Measurements from ENCODE around the gene C10orf71. TPM values are rescaled to one million over a fixed set of nuclear protein-coding genes. Genes with fewer than 3 reads are reported as not detected.

The C10orf71 gene
- total RNA-seq, 1 experiment from 2014 or later, result not detected

DNA sequence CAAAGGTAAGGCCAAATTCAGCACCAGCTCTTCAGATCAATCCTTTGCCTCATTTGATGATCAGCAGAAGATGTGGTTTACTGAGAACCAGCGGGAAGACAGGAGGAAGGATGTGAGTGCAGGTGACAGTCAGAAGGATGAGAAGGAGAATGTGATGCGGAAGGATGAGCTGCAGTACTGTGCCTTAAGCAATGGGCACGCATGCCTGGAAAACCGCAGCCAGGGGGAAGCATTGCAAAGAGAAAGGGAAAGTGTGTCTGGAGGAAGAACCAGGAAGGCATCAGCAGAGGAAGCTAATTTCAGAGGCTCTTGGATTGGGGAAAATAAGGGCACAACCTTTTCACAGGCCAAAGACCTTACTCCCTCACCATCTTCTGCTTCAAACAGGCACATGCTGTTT lies 25.7 kb downstream of the C10orf71 start:
- in situ Hi-C loops (cut with HindIII; ENCODE audit: low pct_unique_long_range_greater_than_20kb, low sequenced_read_pairs), result no loop called here
- DNase-seq (ENCODE audit: low read depth, low spot score), result peak; percentile 1

DNA sequence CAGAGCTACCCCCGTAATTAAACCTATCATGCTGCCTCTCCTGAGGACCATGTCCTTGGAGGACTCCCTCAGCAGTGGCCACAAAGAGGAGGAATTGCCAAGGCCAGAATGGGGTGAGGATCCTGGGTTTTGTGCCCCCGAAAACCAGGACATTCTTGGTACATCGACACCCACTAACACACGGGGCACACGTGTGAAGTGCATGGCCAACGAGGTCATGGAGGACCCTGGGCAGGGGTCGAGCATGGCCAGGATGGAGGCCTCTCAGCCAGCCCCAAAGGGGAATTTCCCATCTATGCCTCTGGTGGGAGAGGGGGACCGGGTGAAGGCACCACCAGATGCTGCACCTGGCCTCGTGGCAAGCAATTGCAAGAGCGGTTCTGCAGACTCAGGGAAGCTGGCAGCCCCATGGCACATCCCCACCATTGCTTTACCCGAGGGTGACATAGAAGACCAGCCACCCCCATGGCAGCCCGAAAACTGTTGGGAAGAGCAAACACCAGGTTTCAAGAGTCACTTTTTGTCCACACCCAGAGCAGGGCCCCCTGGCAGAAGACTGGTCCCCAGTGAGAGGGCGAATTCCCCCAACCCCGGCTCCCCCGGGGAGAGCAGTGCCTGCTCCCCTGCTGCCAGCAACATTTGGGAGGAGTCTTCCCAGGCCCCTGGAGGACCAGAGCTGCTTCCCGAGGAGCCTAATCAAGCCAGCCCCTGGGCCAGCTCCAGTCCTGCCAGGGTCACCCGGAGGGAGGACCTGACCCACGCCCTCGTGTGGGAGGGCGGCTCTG lies 26.4 kb downstream of the C10orf71 start:
- in situ Hi-C loops (cut with HindIII; ENCODE audit: low pct_unique_long_range_greater_than_20kb, low sequenced_read_pairs), result no loop called here
- no peak for DNase-seq (ENCODE audit: low read depth, low spot score)

DNA sequence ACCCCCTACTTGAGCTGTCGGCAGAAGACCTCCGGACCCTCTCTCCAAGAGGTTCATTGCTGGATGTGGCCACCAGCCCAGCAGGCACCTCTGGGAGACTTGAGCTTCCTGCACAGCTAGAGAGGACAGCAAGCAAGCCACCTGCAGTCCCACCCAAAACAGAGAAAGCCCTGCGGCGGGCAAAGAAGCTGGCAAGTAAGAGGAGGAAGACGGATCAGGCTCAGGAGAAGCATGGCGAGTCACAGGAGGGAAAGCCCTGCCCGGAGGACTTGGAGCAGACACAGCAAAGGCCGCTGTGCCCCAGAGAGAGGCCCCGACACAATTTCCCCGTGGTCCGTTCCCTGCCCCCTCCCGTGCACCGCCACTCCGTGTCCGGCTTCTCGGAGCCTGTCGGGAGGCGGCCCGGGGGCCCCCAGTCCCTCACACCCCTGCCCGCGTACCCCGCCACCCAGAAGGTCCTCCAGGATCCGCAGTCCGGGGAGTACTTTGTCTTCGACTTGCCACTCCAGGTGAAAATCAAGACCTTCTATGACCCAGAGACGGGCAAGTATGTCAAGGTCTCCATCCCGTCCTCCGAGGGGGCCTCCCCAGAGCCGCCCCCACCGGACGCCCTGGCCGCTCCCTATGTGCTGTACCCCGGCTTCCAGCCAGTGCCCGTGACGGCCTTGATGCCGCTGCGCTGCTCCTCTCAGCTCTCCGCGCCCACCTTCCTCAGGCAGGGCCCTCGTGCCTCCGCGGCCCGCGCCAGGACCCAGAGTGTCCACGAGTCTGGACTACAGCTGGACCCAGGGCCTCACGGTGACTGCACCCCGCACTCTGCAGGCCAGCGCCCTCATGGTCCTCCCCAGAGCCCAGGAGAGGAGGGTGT lies 27.2 kb downstream of the C10orf71 start:
- in situ Hi-C loops (cut with HindIII; ENCODE audit: low pct_unique_long_range_greater_than_20kb, low sequenced_read_pairs), result no loop called here

DNA sequence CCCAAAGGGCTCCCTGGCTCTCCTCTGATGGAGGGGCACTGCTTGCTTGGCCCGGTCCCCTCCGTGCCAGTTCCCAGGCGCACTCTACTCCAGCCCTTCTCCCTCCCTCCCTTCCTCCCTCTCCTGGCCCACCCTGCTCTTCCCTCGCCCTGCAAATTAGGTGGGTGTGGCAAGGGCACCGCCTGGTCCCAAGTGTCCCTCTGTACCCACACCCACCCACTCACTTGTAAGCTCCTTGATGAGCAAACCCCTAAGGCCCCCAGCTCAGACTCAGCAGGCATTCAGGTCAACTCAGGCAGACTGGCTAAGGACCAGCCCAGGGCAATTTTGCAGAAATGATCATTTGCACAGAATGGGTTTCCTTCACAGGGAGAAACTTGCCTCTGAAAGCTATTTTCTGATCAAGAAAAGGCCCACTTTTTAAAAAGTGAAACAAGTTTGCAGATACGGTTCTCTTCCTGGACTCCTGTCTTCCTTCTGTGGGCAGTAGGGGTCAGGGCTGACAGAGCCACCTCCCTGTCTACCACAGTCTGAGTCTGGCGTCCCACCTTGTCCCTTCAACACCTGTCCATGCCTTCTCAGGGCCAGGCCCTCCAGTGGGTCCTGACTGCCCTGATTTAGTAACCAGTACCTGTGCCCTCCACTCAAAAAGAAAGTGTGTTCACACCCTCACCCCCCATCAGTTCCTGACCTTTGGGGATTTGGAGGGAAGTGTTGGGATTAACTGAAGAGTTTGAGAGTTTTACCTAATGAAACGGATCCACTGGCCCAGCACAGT lies 28.3 kb downstream of the C10orf71 start:
- in situ Hi-C loops (cut with HindIII; ENCODE audit: low pct_unique_long_range_greater_than_20kb, low sequenced_read_pairs), result no loop called here
- no peak for DNase-seq (ENCODE audit: low read depth, low spot score)

More for the DNA sequence above, 27.2 kb downstream of the C10orf71 start:
- no peak for DNase-seq (ENCODE audit: low read depth, low spot score)

DNA sequence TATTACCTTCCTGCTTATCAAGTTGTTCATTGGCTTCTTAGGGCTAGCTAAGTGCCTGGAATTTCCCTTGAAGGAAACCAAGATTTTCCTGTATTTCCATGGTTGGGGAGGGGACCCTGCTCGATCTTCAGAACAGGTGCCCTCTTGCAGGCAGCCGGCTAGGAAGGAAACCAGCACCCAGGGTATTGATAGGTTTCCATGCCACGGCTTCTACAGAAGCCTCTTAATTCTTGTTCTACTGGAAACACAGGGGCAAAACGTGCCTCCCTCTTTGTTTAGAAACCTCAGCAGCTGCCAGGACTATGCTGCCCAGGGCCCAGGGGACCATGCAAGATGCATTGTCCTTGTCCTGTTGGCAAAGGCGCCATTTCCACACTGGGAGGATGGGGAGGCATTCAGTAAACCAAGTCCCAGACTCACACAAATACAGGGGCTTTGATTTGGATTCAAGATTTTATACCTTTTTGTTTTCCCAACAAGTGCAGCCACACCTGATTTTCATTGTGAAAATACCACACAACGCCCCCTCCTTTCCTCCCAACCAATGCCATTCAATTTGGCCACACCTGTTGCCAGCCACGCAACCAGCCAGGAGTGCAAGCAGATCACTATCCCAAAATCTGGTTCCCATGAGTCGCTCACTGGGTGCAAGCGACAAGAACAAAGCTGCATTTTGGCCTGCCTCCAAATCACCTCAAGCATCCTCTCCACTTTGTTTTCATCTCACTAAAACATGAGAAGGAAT lies 29.6 kb downstream of the C10orf71 start:
- no peak for DNase-seq (ENCODE audit: low read depth, low spot score)
- in situ Hi-C loops (cut with HindIII; ENCODE audit: low pct_unique_long_range_greater_than_20kb, low sequenced_read_pairs), result no loop called here

DNA sequence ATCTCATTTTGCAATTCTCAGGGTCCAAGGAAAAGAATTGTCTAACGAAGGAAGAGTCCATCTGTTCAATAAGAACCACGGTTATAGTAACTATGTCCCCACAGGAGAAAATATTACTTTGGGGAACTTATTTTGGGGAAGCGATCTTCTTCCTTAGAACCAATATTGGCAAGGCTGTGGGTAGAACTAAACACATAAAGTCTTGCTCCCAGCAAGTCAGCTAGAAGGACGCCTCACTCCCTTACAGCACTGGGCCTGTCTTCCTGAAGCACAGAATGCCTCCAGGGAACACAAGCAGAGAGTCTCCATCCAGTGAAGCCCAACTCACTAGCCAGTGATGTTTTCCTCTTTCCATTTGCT lies 30.2 kb downstream of the C10orf71 start:
- in situ Hi-C loops (cut with HindIII; ENCODE audit: low pct_unique_long_range_greater_than_20kb, low sequenced_read_pairs), result no loop called here
- DNase-seq (ENCODE audit: low read depth, low spot score), result no peak

DNA sequence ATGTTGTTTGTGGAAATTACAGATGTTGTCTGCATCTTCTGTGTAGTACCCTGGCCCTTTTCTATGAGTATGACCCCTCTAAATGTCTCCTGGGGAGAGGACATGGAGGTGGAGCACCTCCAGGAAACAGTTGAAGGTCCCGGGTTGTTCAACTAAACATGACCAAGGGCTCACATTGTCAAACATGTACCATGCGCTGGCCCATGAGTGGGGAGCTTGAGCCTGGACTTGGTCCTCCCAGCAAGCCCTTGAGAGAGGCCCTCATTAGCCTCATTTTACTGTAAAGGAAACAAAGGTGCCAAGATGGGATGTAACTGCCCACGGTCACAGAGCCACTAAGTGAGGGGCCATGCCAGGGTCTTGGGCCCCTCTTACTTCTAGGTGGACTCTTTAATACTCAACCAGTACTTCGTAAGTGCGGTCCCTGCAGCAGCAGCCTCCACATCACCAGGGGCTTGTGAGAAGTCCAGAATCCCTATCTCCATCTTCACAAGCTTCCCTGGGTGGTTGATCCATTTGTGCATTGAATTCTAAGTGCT lies 31.2 kb downstream of the C10orf71 start:
- no peak for DNase-seq (ENCODE audit: low read depth, low spot score)
- in situ Hi-C loops (cut with HindIII; ENCODE audit: low pct_unique_long_range_greater_than_20kb, low sequenced_read_pairs), result no loop called here

DNA sequence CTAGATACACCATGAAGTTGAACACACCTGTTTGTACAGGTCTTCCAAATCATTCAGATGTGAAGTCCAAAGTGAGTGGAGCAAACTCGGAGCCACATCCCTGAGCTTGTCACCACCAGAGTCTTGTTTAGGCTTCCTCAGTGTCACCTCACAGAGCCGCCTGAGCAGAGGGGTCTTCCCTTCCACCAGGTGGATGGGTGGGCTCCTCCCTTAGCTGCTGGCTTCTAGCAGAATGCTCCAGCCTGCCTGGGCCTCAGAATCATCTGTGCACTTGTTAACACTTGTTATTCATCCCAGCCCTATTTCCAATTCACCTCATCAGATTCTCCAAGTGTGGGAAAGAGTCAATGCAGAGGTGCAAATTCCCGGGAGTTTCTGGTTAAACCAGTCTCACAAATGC lies 32.5 kb downstream of the C10orf71 start:
- in situ Hi-C loops (cut with HindIII; ENCODE audit: low pct_unique_long_range_greater_than_20kb, low sequenced_read_pairs), result no loop called here
- no peak for DNase-seq (ENCODE audit: low read depth, low spot score)

DNA sequence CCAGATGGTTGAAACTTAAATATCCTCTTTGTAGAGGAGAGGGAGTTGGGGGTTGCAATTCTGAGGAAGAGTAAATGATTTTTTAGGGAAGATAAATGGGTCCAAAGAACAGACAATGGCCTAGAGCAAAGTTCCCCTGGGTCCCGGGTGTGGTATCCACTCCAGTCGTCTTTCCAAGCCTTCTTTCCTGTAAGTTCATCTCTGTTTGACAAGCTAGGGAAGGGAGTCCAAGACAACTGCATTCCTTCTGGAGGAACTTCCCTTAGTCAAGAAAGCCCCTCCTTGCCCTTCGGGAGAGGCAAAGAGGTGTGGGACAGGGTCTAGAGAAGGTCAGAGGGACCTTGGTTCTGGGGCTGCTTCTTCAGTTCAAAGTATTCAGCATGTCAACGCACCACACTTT lies 33.4 kb downstream of the C10orf71 start:
- no peak for DNase-seq (ENCODE audit: low read depth, low spot score)
- in situ Hi-C loops (cut with HindIII; ENCODE audit: low pct_unique_long_range_greater_than_20kb, low sequenced_read_pairs), result no loop called here

DNA sequence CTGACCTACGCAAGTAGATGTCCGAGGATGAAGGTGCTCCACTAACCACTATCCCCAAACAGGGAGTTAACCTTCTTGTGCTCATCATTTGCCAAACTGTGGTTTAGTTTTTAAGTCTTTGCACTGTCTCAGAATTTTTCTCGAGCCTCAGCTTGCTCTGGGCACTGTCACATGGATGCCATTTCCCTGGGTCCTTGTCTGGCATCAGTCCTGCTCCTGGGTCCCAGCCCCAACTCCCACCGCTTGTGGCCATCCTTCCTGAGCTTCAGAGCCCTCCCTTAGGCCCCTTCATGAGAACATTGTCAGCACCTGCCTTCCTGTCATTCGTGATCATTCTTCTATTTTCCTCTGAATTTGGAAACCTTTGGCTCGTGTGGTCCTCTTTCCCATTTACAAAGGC lies 33.8 kb downstream of the C10orf71 start:
- no peak for DNase-seq (ENCODE audit: low read depth, low spot score)
- in situ Hi-C loops (cut with HindIII; ENCODE audit: low pct_unique_long_range_greater_than_20kb, low sequenced_read_pairs), result no loop called here

DNA sequence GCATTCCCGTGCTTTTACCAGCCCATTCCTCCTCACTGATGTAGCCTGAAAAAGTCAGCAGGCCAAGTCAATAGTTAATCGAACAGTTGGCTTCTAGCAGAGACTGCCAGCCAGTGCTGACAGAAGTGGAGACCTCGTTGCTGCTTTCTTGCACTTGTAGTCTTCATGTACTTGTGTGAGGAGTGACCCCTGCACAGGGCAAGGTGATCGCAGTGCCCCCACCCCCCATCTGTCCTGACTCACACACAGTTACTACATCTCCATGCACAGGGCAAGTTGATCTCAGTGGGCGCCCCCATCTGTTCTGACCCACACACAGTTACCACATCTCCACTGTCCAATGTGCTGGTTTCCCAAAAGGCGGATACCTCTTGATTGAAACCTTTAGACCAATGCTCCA lies 34.2 kb downstream of the C10orf71 start:
- DNase-seq (ENCODE audit: low read depth, low spot score), result no peak
- in situ Hi-C loops (cut with HindIII; ENCODE audit: low pct_unique_long_range_greater_than_20kb, low sequenced_read_pairs), result no loop called here

DNA sequence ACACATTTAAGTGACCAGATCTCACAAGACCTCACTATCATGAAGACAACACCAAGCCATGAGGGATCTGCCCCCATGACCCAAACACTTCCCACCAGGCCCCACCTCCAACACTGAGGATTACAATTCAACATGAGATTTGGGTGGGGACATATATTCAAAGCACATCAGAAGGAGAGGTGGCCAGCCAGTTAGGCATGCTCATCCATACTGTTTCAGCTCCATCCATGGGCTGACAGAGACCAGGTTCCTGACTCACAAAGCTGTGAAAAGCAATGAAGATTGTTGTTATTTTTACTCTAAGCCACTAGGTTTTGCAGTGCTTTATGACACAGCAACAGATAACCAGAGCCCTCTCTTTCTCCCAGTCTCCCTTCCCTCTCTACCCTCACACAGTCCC lies 36.0 kb downstream of the C10orf71 start:
- in situ Hi-C loops (cut with HindIII; ENCODE audit: low pct_unique_long_range_greater_than_20kb, low sequenced_read_pairs), result no loop called here
- no peak for DNase-seq (ENCODE audit: low read depth, low spot score)

DNA sequence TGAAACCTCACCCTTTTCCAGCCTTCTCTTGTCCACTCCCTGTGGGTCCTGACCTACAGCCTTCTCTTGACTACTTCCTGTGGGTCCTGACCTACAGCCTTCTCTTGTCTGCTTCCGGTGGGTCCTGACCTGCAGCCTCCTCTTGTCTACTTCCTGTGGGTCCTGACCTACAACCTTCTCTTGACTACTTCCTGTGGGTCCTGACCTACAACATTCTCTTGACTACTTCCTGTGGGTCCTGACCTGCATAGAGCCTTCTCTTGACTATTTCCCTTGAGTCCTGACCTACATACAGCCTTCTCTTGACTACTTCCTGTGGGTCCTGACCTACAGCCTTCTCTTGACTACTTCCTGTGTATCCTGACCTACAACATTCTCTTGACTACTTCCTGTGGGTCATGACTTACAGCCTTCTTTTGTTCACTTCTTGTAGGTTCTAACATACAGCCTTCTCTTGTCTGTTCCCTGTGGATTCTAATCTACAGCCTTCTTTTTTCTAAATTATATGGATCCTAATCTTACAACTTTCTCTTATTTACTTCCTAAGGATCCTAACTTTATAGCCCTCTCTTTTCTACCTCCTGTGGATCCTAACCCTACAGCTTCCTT lies 36.5 kb downstream of the C10orf71 start:
- no peak for DNase-seq (ENCODE audit: low read depth, low spot score)
- in situ Hi-C loops (cut with HindIII; ENCODE audit: low pct_unique_long_range_greater_than_20kb, low sequenced_read_pairs), result no loop called here

DNA sequence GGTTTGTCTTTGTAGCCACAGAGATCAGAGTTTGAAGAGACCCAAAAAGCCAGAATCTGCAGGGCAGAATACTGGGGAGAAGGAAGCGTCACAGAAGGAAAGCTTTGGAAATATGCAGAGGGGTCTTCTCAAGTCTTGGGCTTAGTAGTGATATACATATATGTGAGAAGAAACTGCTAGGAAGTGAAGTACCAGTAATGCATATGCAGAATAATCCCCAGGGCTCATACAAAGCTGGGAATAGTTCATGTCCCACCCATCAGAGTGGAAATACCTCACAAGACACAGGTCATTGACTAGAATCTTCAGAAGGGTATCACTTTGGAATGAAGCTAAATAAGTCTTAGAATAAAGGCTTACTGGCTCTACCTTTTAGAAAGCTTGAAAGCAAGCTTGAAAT lies 39.6 kb downstream of the C10orf71 start:
- in situ Hi-C loops (cut with HindIII; ENCODE audit: low pct_unique_long_range_greater_than_20kb, low sequenced_read_pairs), result no loop called here

DNA sequence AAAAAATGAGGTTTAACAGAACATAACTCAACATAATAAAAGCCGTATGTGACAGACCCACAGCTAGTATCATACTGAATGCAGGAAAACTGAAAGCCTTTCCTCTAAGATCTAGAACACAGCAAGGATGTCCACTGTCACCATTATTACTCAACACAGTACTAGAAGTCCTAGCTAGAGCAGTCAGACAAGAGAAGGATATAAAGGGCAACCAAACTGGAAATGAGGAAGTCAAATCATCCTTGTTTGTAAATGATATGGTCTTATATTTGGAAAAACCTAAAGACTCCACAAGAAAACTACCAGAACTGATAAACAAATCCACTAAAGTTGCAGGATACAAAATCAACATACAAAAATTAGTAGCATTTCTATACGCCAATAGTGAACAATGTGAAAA lies 45.9 kb downstream of the C10orf71 start:
- in situ Hi-C loops (cut with HindIII; ENCODE audit: low pct_unique_long_range_greater_than_20kb, low sequenced_read_pairs), result no loop called here

More for the DNA sequence above, 39.6 kb downstream of the C10orf71 start:
- no peak for DNase-seq (ENCODE audit: low read depth, low spot score)

DNA sequence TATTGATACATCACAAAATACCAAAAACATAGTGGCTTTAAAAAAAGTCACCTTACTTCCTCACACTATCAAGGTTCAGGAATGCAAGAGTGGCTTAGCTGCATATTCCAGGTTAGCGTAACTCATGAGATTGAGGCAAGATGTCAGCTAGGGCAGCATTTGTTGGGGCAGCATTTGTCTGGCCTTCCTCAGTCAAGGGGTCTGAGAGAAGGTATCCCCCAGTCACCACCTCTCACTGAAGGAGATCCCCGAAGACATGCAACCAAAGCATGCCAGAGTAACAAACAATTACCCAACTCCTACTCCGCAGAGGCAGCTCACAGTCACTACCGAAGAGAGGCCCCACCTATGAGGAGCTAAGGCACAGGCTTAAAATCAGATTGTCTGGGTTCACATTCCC lies 48.4 kb downstream of the C10orf71 start:
- in situ Hi-C loops (cut with HindIII; ENCODE audit: low pct_unique_long_range_greater_than_20kb, low sequenced_read_pairs), result no loop called here
- DNase-seq (ENCODE audit: low read depth, low spot score), result no peak

More for the DNA sequence above, 45.9 kb downstream of the C10orf71 start:
- no peak for DNase-seq (ENCODE audit: low read depth, low spot score)

DNA sequence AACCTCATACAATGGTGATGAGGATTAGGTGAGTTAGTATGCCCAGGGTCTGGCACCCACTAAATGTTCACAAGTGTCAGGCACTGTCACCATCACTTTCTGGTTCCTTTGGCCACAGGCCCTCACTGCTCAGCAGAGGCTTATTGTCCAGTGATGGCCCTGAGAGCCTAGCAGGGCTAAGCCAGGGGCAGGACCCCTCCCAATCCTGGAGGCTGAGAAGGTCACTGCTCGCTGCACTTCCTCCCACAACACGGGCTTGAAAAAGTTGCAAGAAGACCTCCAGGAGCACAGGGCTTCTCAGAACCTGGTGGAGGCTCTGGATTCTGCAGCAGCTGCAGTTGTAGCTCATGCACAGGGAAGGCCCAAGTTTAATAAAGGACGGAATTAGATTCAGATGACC lies 48.9 kb downstream of the C10orf71 start:
- DNase-seq (ENCODE audit: low read depth, low spot score), result no peak
- in situ Hi-C loops (cut with HindIII; ENCODE audit: low pct_unique_long_range_greater_than_20kb, low sequenced_read_pairs), result no loop called here
